ENCODE data around the gene CITED1. TPM values are rescaled to one million over a fixed set of nuclear protein-coding genes. Genes with fewer than 3 reads are reported as not detected.

CITED1 gene
- total and polyA plus RNA-seq, 5 experiments from 2014 or later: not detected

GRCh38 chrX:72255445-72255844, 50.3 kb downstream of the CITED1 start:
- H3K4me3 Mint-ChIP-seq: peak overlapping the region in 6 of 10 donors; percentile 25 to 50 (median 47)
- POLR2A ChIA-PET: no interaction called here
- H3K27ac Mint-ChIP-seq: peak overlapping the region in 1 of 10 donors; percentile 58
- peaks cover 0 to 8% (median 3%) of the 10 kb centered on the region in 4 donors for H3K4me1 Mint-ChIP-seq
- no peak for DNase-seq
- peaks cover 0 to 3% (median 2%) of the 10 kb centered on the region in 3 donors for H3K36me3 Mint-ChIP-seq
- H3K9me3 Mint-ChIP-seq: no peaks in the 10 kb centered on the region
- H3K27me3 Mint-ChIP-seq: peaks cover 14 to 30% (median 22%) of the 10 kb centered on the region in 5 donors
- ATAC-seq: no peak

GRCh38 chrX:72254816-72255215, 50.9 kb downstream of the CITED1 start:
- DNase-seq (no peak), ATAC-seq (no peak)
- H3K36me3 Mint-ChIP-seq: peaks cover 0 to 3% (median 2%) of the 10 kb centered on the region in 3 donors
- H3K9me3 Mint-ChIP-seq: no peaks in the 10 kb centered on the region
- peaks cover 14 to 30% (median 22%) of the 10 kb centered on the region in 5 donors for H3K27me3 Mint-ChIP-seq
- peak overlapping the region in 3 of 10 donors; percentile 9 to 39 (median 35) for H3K4me3 Mint-ChIP-seq
- H3K4me1 Mint-ChIP-seq: peaks cover 0 to 8% (median 3%) of the 10 kb centered on the region in 4 donors
- POLR2A ChIA-PET: no interaction called here
- no peak overlapping the region for H3K27ac Mint-ChIP-seq

DNA sequence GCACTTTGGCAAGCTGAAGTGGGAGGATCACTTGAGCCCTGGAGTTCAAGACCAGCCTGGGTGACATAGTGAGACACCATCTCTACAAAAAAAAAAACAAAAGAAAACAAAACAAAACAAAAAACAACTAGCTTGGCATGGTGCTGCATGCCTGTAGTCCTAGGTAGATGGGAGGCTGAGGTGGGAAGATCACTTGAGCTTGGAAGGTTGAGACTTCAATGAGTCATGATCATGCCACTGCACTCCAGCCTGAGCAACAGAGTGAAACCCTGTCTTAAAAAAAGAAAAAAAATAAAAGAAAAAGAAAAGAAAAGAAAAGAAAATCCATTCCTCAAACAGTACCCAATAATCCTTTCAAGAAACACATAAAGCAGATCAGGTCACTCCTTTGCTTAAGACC, 52.0 kb downstream of the CITED1 start:
- Mint-ChIP-seq H3K36me3 (peaks cover 0 to 3% (median 2%) of the 10 kb centered on the region in 3 donors), H3K4me3 (no peak overlapping the region), H3K27ac (no peak overlapping the region), H3K9me3 (no peaks in the 10 kb centered on the region), H3K4me1 (peaks cover 0 to 8% (median 3%) of the 10 kb centered on the region in 4 donors), H3K27me3 (peaks cover 14 to 30% (median 22%) of the 10 kb centered on the region in 5 donors)
- DNase-seq: no peak
- ATAC-seq: no peak
- POLR2A ChIA-PET: no interaction called here

Other genes starting within 250 kb of the CITED1 start
- gene RTL5, start 174.0 kb downstream of the CITED1 start, total RNA-seq: under 1 TPM; 0.30 to 0.36 TPM
- gene RTL5, start 174.0 kb downstream of the CITED1 start, polyA plus RNA-seq: not detected
- gene PIN4, start 124.2 kb downstream of the CITED1 start, total RNA-seq: 10 to 100 TPM; 10.8 to 11.1 TPM
- 10 to 100 TPM; 26.7 to 32.5 (median 31.5) TPM for gene PIN4, start 124.2 kb downstream of the CITED1 start, polyA plus RNA-seq
- under 1 TPM; 0.22 to 0.26 TPM for gene ERCC6L, start 66.9 kb downstream of the CITED1 start, total RNA-seq
- under 1 TPM; 0.24 to 0.51 (median 0.38) TPM for gene ERCC6L, start 66.9 kb downstream of the CITED1 start, polyA plus RNA-seq
- gene RPS4X, start 28.7 kb downstream of the CITED1 start, total RNA-seq: 1,000 to 10,000 TPM; 1,451 to 1,521 TPM
- gene RPS4X, start 28.7 kb downstream of the CITED1 start, polyA plus RNA-seq: 1,000 to 10,000 TPM; 1,041 to 1,187 (median 1,156) TPM